ENCODE measurements around the gene NNAT. TPM values are rescaled to one million over a fixed set of nuclear protein-coding genes. Genes with fewer than 3 reads are reported as not detected.

Gene NNAT, protein sequence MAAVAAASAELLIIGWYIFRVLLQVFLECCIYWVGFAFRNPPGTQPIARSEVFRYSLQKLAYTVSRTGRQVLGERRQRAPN
- not detected in 2 replicates for total RNA-seq

DNA sequence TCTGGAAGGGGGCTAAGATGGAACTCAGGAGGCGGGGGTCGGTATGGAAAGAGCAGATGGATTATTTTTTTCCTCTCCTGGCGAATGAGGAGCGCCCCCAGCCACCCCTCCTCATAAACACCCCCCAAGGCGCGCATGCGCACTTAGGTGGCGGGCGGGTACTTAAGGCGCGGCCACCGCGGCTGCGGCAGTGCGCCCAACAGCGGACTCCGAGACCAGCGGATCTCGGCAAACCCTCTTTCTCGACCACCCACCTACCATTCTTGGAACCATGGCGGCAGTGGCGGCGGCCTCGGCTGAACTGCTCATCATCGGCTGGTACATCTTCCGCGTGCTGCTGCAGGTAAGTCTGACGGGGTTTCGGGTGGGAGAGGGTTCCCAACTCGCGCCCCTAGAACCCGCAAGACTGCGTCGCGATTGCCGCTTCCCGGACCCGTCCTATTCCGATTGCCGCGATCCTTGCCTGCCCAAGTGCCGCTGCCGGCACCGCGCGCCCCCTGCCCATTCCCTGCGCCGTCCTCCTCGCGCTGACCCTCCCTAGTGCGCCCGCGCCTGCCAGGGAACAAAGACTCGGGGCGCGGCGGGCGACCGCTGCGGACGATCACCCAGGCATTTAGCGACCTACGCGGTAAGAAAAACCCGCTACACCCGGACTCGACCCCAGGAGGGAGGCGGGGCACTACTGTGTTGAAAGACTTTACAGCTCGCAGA, at the start of gene NNAT:
TSS of gene NNAT (plus strand) at position 190 of the 711 bp plus-strand sequence. CDS start at position 272, 82 bp downstream.

DNA sequence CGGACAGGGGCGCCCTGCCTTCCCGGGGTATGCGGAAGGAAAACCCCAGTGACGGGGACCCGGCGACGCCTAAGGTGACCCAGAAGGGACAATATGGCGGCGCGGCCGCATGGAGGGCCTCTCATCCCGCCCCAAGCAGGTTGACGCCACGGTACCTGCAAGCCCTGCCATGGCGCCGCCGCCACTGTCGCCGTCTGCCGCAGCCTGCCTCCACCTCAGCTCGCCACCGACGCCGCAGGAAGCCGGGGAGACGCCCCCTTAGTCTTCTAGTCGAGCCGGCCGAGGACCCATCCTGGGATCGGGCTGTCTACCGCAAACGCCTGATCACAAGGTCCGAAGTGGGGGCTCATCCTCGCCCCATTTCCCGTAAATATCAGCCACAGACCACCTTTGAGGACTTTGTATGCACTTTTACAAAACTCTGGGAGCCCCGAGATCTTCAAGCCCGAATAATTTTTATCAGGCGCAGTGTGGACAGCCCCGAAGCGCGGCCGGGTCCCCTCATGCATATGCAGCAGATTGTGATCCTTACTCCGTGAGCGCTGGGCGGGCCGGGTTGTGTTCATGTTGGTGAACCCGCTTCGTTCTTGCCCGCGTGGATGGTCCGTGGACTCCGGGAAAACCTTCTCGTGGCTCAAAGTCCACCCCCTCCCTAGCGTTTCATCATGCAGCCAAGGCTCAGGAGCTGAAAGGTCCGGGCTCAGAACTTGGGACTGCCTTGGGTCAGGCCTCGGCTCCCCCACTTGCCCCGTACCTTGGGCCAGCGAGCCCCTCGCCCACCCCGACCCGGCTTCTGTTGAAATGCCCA, 6.8 kb downstream of the NNAT start, which contains the start of gene BLCAP:
TSS of gene BLCAP (minus strand) at position 239 of the 808 bp plus-strand sequence. CDS start 8,702 bp downstream, outside the sequence.

Other genes with a start within 250 kb of the NNAT start
- gene MANBAL, start 231.6 kb upstream of the NNAT start, total RNA-seq = 18.8 and 20.9 TPM in 2 replicates
- 14.4 and 63.5 TPM in 2 replicates for gene SRC, start 175.1 kb upstream of the NNAT start, total RNA-seq
- gene BLCAP, start 6.6 kb downstream of the NNAT start, total RNA-seq = 64.6 and 76.5 TPM in 2 replicates
- gene CTNNBL1, start 172.8 kb downstream of the NNAT start, total RNA-seq = 23.6 and 31.8 TPM in 2 replicates